ENCODE results near the gene CASP7. TPM values are rescaled to one million over a fixed set of nuclear protein-coding genes. Genes with fewer than 3 reads are reported as not detected.

CASP7 gene
- total RNA-seq, 1 experiment from 2014 or later: 22.7 TPM

- DNase-seq: peak; percentile 27
- Mint-ChIP-seq H3K4me1 (ENCODE audit: low read depth, unreplicated experiment) (no peaks in the 10 kb centered on the region), H3K9me3 (ENCODE audit: low read depth, unreplicated experiment) (no peaks in the 10 kb centered on the region), H3K4me3 (ENCODE audit: low read depth, unreplicated experiment) (no peak overlapping the region), H3K27ac (ENCODE audit: unreplicated experiment) (no peak overlapping the region), H3K27me3 (ENCODE audit: unreplicated experiment) (no peaks in the 10 kb centered on the region), H3K36me3 (ENCODE audit: insufficient read depth, unreplicated experiment) (no peaks in the 10 kb centered on the region)
- no TSS peak for BruUV-seq (replicated peaks)
- intact Hi-C loops (cut with micrococcal nuclease; ENCODE audit: unreplicated experiment): no loop called here
- CTCF ChIA-PET: no interaction called here
- no peak for TF ChIP-seq CTCF (IDR thresholded peaks at IDR 0.05; ENCODE audit: unreplicated experiment)
These were observed 56.2 kb downstream of the CASP7 start for GRCh38 chr10:113735913-113736312.

- Mint-ChIP-seq H3K4me1 (ENCODE audit: low read depth, unreplicated experiment) (no peaks in the 10 kb centered on the region), H3K27ac (ENCODE audit: unreplicated experiment) (no peak overlapping the region), H3K9me3 (ENCODE audit: low read depth, unreplicated experiment) (no peaks in the 10 kb centered on the region), H3K27me3 (ENCODE audit: unreplicated experiment) (no peaks in the 10 kb centered on the region), H3K36me3 (ENCODE audit: insufficient read depth, unreplicated experiment) (no peaks in the 10 kb centered on the region), H3K4me3 (ENCODE audit: low read depth, unreplicated experiment) (no peak overlapping the region)
- intact Hi-C loops (cut with micrococcal nuclease; ENCODE audit: unreplicated experiment): no loop called here
- CTCF ChIA-PET: no interaction called here
- DNase-seq: no peak
- BruUV-seq (replicated peaks): no TSS peak
- no peak for TF ChIP-seq CTCF (IDR thresholded peaks at IDR 0.05; ENCODE audit: unreplicated experiment)
These were observed 56.9 kb downstream of the CASP7 start for GRCh38 chr10:113736576-113736975.

- no peaks in the 10 kb centered on the region for H3K9me3 Mint-ChIP-seq (ENCODE audit: low read depth, unreplicated experiment)
- H3K27me3 Mint-ChIP-seq (ENCODE audit: unreplicated experiment): no peaks in the 10 kb centered on the region
- intact Hi-C loops (cut with micrococcal nuclease; ENCODE audit: unreplicated experiment): no loop called here
- H3K4me1 Mint-ChIP-seq (ENCODE audit: low read depth, unreplicated experiment): no peaks in the 10 kb centered on the region
- TF ChIP-seq CTCF (IDR thresholded peaks at IDR 0.05; ENCODE audit: unreplicated experiment): no peak
- no peak for DNase-seq
- no TSS peak for BruUV-seq (replicated peaks)
- no peak overlapping the region for H3K27ac Mint-ChIP-seq (ENCODE audit: unreplicated experiment)
- H3K36me3 Mint-ChIP-seq (ENCODE audit: insufficient read depth, unreplicated experiment): no peaks in the 10 kb centered on the region
- CTCF ChIA-PET: no interaction called here
- H3K4me3 Mint-ChIP-seq (ENCODE audit: low read depth, unreplicated experiment): no peak overlapping the region
These were observed 59.3 kb downstream of the CASP7 start for GRCh38 chr10:113739031-113739430.

GRCh38 chr10:113739577-113739976 is 59.9 kb downstream of the CASP7 start:
- intact Hi-C loops (cut with micrococcal nuclease; ENCODE audit: unreplicated experiment): no loop called here
- Mint-ChIP-seq H3K9me3 (ENCODE audit: low read depth, unreplicated experiment) (no peaks in the 10 kb centered on the region), H3K36me3 (ENCODE audit: insufficient read depth, unreplicated experiment) (no peaks in the 10 kb centered on the region), H3K27me3 (ENCODE audit: unreplicated experiment) (no peaks in the 10 kb centered on the region), H3K4me3 (ENCODE audit: low read depth, unreplicated experiment) (no peak overlapping the region), H3K4me1 (ENCODE audit: low read depth, unreplicated experiment) (no peaks in the 10 kb centered on the region), H3K27ac (ENCODE audit: unreplicated experiment) (no peak overlapping the region)
- TF ChIP-seq CTCF (IDR thresholded peaks at IDR 0.05; ENCODE audit: unreplicated experiment): no peak
- CTCF ChIA-PET: interaction anchor here (0.6 kb wide), 1 partner anchor 350 kb away, joined by 3 read pairs; no protein-coding TSS in a partner anchor
- BruUV-seq (replicated peaks): no TSS peak
- no peak for DNase-seq
